Adipose tissue (tissue), 3 donors: Measurements from ENCODE around the gene MRPL28. TPM values are rescaled to one million over a fixed set of nuclear protein-coding genes. Genes with fewer than 3 reads are reported as not detected.
"Not testable (repeated sequence)": the region's sequence is repeated elsewhere in the genome, so short reads cannot be mapped to it uniquely, and the experiment has no call there.

ENCODE experiments used
- H3K27ac ChIP-seq: one replicate; pipeline ENCODE4 v1.5.1; 2013; ENCODE audit warnings: low read depth, low read length
- WGBS, 3 donors: extraction: QIAGEN DNeasy Blood & Tissue Kit; methylation state at CpG; one replicate each; pipeline ENCODE4 v1.1.7; 2013; 5-methylcytosine and 5-hydroxymethylcytosine counted together
- polyA plus RNA-seq, 3 donors: library from polyadenylated mRNA; stranded (reverse); fragments of 200-250 nt; gene quantifications; one replicate each; pipeline ENCODE4 v1.2.3, GENCODE V29; 2013
- donor health status: healthy with polysubstance abuse.
- donor health status: Bipolar disorder and iron deficiency.
- donor health status: healthy.

Gene MRPL28
- polyA plus RNA-seq, 3 donors, result 36.6 to 75.1 (median 70.4) TPM

DNA sequence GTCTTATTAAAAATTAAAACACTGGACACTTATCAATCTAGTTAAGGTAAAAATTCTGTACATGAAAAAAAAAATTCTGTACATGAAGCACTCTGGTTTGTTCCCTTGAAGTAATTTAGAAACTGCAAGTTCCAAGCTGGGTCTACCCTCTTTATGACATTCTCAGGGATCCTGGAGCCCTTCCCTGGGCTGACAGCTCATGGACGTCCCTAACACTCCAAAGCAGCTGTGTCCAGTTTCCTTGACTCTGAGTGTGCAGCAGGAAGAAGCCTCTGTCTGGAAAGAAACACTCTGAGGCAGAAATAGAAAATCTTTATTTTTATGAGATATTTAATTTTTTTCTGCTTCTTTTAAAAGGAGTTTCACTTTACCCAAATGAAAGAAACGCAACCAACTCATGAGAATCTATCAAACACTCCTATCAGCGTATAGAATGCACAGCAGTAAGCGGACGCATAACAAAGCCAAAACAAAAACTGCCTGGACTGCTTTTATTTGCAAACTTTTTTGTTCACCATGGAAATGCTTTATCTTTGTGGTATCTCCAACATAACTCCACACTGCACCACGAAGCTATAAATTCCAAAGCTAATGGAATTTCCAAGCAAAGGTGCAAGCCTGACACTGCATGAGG lies 39.0 kb downstream of the MRPL28 start:
- WGBS, 3 donors, result 52 to 83% (median 65%) methylated on average over 5 to 6 of the region's 6 CpGs
- H3K27ac ChIP-seq, result not testable (repeated sequence)

DNA sequence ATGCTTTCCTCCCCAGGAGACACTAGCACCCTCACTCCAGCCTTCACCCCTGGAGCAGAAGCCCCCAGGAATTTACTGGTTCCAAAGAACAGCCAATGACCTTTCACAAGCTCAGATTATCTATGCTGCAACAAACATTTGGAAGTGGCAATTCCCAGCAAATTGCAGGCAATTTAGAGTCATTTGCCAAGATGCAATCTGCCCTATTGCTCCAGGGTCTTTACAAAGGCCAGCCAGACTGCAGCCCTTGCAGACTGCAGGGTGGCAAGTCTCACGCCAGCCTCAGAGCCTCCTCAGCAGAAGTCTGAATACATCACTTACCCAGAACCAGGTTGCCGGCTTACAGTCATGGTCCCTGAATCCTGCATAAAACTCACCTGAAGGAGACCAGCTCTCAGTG lies 39.6 kb downstream of the MRPL28 start:
- 74 to 87% (median 81%) methylated on average over 2 of the region's 2 CpGs for WGBS, 3 donors
- no peak overlapping the region for H3K27ac ChIP-seq

GRCh38 chr16:325375-326145 lies 44.8 kb downstream of the MRPL28 start:
- no peak overlapping the region for H3K27ac ChIP-seq
- 73 to 91% (median 78%) methylated on average over 28 of the region's 28 CpGs for WGBS, 3 donors

DNA sequence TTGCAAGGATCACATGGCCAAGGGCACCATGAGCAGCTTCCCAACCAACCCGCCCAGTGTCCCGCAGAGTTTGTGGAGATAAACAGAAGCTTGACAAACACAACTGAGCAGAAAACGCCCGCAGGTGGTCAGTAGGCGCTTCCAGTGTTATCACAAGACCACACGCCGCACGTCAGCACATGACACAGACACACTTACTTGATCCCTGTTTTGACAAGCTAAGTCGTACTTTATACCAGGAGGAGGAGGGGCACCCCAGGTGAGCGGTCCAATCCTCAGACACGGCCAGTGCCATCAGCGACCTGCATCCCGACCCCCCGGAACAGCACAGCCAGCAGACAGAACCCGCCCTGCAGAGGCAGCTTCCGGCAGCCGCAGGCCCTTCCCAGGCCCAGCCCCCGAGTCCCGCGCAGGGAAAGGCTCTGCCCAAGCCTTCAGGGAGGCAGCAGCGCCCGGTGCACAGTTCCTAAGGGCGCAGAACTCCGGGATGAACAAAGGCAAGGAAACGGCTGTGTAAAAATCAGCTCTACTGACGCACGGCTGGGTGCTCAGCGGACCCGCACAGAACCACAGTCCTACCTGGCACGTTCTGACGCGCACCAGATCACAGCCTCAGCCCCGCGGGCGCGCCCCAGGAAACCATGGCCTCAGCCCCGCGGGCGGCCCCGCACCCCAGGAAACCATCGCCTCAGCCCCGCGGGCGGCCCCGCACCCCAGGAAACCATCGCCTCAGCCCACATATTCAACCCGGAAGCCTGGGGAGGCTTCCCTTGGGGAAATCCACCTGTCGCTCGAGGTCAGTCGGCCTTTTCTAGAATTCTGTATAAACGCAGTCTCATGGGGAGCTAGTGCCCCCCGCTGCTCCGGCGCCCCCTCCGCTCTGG lies 45.6 kb downstream of the MRPL28 start:
- no peak overlapping the region for H3K27ac ChIP-seq
- 38 to 75% (median 44%) methylated on average over 50 to 55 of the region's 55 CpGs for WGBS, 3 donors

GRCh38 chr16:324201-324450 lies 46.2 kb downstream of the MRPL28 start:
- WGBS, 3 donors, result 84 to 90% (median 88%) methylated on average over 17 of the region's 17 CpGs
- no peak overlapping the region for H3K27ac ChIP-seq

- H3K27ac ChIP-seq, result no peak overlapping the region
- WGBS, 3 donors, result 88 to 92% (median 88%) methylated on average over 12 to 13 of the region's 13 CpGs
Observed at GRCh38 chr16:322476-323143, 47.7 kb downstream of the MRPL28 start.

DNA sequence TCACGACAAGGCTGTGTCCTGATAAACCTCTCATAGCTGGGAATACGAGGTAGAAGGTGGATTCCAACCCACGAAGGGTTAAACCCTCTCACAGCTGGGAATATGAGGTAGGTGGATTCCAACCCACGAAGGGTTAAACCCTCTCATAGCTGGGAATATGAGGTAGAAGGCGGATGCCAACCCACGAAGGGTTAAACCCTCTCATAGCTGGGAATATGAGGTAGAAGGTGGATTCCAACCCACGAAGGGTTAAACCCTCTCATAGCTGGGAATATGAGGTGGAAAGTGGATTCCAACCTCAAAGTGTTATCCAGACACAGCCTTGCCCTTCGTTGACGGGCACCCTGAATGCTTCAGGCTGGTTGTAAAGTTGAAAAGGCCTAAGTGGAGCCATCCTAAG lies 48.8 kb downstream of the MRPL28 start:
- 72 to 81% (median 78%) methylated on average over 9 of the region's 9 CpGs for WGBS, 3 donors
- H3K27ac ChIP-seq, result no peak overlapping the region

DNA sequence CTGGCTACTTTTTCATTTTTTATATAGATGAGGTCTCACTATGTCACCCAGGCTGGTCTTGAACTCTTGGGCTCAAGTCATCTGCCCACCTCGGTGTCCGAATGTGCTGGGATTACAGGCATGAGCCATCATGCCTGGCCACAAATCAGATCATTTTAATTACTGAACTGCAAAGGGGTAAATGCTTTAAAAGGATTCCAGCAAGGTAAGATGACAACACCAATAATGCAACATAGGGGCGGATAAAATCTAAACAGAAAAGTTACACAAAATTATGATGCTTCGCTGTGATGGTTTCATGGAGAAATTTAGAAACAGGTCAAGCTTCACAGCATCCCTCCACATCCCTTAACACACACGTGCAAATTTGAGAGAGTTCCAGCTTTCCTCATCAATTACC lies 50.1 kb downstream of the MRPL28 start:
- H3K27ac ChIP-seq, result no peak overlapping the region
- WGBS, 3 donors, result 89 to 93% (median 92%) methylated on average over 5 of the region's 5 CpGs

DNA sequence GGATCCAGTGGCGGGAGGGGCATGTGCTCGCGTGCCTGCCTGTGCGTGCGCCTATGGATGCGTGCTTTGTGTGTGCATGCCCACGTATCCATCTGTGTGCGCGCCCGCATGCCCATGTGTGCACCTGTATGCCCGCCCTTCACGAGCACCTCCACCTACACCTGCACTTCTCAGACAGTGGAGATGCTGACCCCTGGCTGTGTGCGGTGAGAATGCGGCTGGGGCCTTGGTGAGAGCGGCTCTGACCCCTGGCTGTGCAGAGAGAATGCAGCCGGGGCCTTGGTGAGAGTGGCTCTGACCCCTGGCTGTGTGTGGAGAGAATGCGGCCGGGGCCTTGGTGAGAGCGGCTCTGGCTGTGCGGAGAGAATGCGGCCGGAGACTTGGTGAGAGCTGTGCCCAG lies 51.7 kb downstream of the MRPL28 start:
- WGBS, 3 donors, result 82 to 94% (median 94%) methylated on average over 18 to 22 of the region's 22 CpGs
- no peak overlapping the region for H3K27ac ChIP-seq

DNA sequence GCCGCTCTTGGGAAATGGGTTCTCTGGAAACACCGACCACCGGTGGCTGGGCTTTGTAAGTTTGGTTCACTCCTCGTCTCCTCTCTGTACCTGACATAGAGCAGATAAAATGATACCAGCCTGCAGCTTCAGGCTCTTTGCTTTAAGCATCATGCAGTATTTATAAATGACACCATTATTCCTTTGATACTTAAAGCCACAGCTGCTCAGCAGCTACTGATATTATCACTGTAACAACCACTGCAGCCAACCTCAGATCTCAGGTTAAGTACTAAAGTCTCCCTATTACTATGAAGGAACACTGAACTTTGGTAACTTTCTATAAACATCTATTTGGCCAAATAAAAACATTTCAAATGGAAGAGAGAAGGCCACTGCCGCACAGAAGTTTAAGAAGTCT lies 52.8 kb downstream of the MRPL28 start:
- no peak overlapping the region for H3K27ac ChIP-seq
- 89 to 96% (median 95%) methylated on average over 5 of the region's 5 CpGs for WGBS, 3 donors

Other genes with a start within 250 kb of the MRPL28 start
- gene NPRL3, start 231.9 kb downstream of the MRPL28 start, polyA plus RNA-seq, result 10 to 100 TPM; 14.5 to 21.0 (median 20.1) TPM
- under 1 TPM in 2 of 3 donors, not detected in 1; 0.12 to 0.71 TPM for gene HBZ, start 217.9 kb downstream of the MRPL28 start, polyA plus RNA-seq
- 1 to 10 TPM in 1 of 3 donors, not detected in 2; 1.9 TPM for gene HBM, start 204.6 kb downstream of the MRPL28 start, polyA plus RNA-seq
- gene HBA2, start 197.7 kb downstream of the MRPL28 start, polyA plus RNA-seq, result 100 to 1,000 TPM in 1 of 3 donors, 10 to 100 TPM in 2; 24.5 to 982 (median 57.9) TPM
- gene HBA1, start 193.9 kb downstream of the MRPL28 start, polyA plus RNA-seq, result 100 to 1,000 TPM in 1 of 3 donors, 10 to 100 TPM in 1, 1 to 10 TPM in 1; 6.7 to 330 (median 28.5) TPM
- gene HBQ1, start 190.1 kb downstream of the MRPL28 start, polyA plus RNA-seq, result under 1 TPM in 1 of 3 donors, not detected in 2; 0.40 TPM
- 10 to 100 TPM; 36.1 to 83.2 (median 36.3) TPM for gene LUC7L, start 141.1 kb downstream of the MRPL28 start, polyA plus RNA-seq
- 100 to 1,000 TPM in 1 of 3 donors, 10 to 100 TPM in 2; 41.5 to 108 (median 59.5) TPM for gene FAM234A, start 135.7 kb downstream of the MRPL28 start, polyA plus RNA-seq
- 10 to 100 TPM in 2 of 3 donors, 1 to 10 TPM in 1; 7.2 to 26.4 (median 13.7) TPM for gene RGS11, start 94.6 kb downstream of the MRPL28 start, polyA plus RNA-seq
- 10 to 100 TPM in 1 of 3 donors, 1 to 10 TPM in 1, under 1 TPM in 1; 0.22 to 78.0 (median 4.1) TPM for gene ARHGDIG, start 89.9 kb downstream of the MRPL28 start, polyA plus RNA-seq
- 100 to 1,000 TPM in 1 of 3 donors, 1 to 10 TPM in 2; 2.1 to 836 (median 6.5) TPM for gene PDIA2, start 87.4 kb downstream of the MRPL28 start, polyA plus RNA-seq
- gene AXIN1, start 17.8 kb downstream of the MRPL28 start, polyA plus RNA-seq, result 10 to 100 TPM; 11.8 to 18.4 (median 15.8) TPM
- 10 to 100 TPM; 33.2 to 53.3 (median 47.0) TPM for gene PGAP6, start 11.4 kb upstream of the MRPL28 start, polyA plus RNA-seq
- 100 to 1,000 TPM in 2 of 3 donors, 10 to 100 TPM in 1; 30.1 to 223 (median 130) TPM for gene NME4, start 26.7 kb upstream of the MRPL28 start, polyA plus RNA-seq
- gene DECR2, start 31.3 kb upstream of the MRPL28 start, polyA plus RNA-seq, result 10 to 100 TPM; 11.9 to 22.8 (median 20.2) TPM
- 10 to 100 TPM; 20.7 to 27.3 (median 21.9) TPM for gene RAB11FIP3, start 55.1 kb upstream of the MRPL28 start, polyA plus RNA-seq
- 10 to 100 TPM; 20.4 to 31.4 (median 30.6) TPM for gene CAPN15, start 157.2 kb upstream of the MRPL28 start, polyA plus RNA-seq
- under 1 TPM in 1 of 3 donors, not detected in 2; 0.20 TPM for gene PRR35, start 189.9 kb upstream of the MRPL28 start, polyA plus RNA-seq
- gene NHLRC4, start 196.5 kb upstream of the MRPL28 start, polyA plus RNA-seq, result 1 to 10 TPM in 1 of 3 donors, under 1 TPM in 2; 0.22 to 1.3 (median 0.61) TPM
- gene PIGQ, start 199.4 kb upstream of the MRPL28 start, polyA plus RNA-seq, result 10 to 100 TPM; 36.6 to 47.7 (median 37.6) TPM
- gene RAB40C, start 219.5 kb upstream of the MRPL28 start, polyA plus RNA-seq, result 10 to 100 TPM; 16.0 to 42.5 (median 21.2) TPM